HG02642 (cell line): ENCODE results near the gene ARSJ.
A peak's percentile ranks its signal among the peaks of the same experiment; 100 is the strongest.
"Not testable (repeated sequence)": the region's sequence is repeated elsewhere in the genome, so short reads cannot be mapped to it uniquely, and the experiment has no call there.

ENCODE experiments used
- ATAC-seq: cut with Tn5 transposase; IDR thresholded peaks from one replicate; pipeline ENCODE4 v1.9.1; 2021; ENCODE audit warnings: mild to moderate bottlenecking; ENCODE audit not compliant: unreplicated experiment, poor library complexity

Gene ARSJ

DNA sequence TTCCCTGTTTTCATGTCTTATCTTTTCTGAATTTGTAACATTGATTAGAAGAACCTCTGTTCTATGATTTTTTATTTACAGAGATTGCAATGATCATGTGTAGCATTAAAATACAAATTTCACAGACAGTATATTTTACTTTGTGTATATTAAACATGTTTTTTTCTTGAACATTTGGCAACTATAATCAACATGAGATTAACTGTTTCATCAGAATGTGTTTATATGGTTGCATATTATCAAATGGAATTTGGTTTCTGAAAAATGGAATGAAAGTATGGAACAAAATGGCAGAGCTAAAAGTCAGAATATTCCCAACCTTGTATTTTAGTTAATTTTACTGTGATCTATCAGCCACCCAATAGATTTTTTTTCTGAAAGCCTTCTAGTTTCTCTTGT, 19.9 kb downstream of the ARSJ start:
- ATAC-seq, result no peak

DNA sequence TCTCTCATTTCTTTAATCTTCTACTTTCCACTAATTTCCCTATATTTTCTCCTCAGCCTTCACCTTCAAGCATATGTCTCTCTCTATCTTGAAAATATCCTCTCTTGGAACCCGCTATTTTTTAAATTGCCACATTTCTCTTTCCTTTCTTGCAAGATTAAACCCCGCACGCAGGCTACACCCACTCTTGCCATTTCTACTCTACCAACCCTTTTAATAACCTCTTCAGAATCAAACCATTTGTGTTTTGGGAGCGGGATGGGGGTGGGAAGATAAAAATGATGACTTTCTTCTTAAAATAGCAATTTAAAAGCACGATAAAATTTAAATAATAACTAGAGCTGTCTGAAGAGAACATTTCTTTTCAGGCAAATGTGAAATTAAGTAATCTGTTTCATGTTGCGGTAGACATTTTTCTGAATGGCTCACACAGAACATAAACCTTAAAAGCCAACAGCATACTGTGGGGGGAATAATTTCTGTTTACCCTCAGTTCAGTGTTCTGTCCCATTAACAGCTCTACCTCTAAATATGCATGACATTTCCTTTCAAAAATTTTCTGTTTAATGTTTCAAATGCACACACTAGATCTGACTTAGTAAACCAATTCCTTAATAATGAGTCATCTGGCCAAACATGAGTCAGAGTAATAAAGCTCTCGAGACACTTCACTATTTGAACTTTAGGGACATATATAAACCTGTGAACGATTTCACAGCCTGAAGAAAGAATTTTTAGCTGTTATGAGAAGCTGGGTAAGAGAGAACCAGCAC, 20.5 kb downstream of the ARSJ start:
- ATAC-seq, result no peak

GRCh38 chr4:113957956-113958355, 21.5 kb downstream of the ARSJ start:
- ATAC-seq, result no peak

- no peak for ATAC-seq
These were observed 23.5 kb downstream of the ARSJ start for GRCh38 chr4:113955948-113956347.

DNA sequence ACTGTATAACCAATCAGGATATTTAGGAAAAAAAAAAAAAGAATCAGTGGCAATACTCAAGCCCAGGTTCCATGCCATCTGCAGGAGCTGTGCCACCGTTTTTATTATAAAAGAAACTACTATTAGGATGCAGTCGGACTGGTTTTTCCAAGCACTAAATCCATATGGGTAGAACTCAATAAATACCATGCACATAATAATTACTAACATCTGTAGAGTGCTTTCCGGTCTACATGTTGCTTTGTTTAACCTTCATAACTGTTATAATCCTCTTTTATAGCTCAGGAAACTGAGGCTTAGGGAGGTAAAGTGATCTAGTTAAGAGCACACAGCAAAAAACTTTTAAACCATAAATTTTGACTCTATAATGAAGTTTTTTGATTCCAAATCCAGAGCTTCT, 24.0 kb downstream of the ARSJ start:
- no peak for ATAC-seq

GRCh38 chr4:113953888-113954287, 25.6 kb downstream of the ARSJ start:
- ATAC-seq, result no peak

DNA sequence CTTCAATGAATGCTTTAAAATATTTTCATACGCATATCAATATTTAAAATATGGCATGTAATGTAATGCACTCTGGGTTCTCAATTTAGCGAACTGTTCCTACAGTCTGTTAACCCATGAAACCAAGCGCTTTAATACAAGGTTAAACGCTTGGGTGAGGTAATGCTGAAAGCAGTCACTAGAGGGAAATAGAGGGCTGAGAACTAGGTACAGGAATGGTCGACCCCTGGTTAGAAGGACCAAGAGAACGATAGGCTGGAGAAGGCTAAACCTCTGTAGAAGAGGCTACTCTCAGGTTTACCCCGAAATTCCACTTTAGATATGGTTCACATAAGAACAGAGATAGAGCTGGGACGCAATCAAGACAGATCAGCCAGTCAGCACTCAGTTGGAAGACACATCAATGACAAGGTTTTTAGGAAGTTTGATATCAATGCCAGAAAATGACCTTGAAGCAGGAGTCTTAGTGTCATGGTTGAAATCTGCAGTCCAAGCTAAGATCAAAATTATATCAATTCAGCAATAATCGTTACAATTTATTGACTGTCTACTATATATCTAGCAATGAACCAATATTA, 26.9 kb downstream of the ARSJ start:
- peak; percentile 95 for ATAC-seq

- no peak for ATAC-seq
These were observed 28.2 kb downstream of the ARSJ start for GRCh38 chr4:113951263-113951662.

DNA sequence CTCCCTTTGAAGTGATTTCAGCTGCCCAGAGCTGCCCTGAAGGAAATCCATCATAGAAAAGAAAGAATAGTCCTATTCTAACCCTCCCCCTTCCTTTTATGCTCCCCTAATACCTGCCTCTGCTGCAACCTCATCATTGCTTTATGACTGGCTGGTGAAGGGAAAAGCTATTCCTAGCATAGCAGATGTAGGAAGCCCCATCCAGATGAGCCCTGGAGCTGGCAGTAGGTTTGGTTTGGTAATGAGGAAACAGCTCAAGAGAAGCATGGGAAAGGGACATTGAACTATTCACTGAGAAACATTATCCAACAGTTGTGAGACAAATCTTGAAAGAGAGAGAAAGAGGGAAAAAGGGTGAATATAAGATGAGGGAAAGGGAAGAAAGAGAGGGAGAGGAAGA, 29.2 kb downstream of the ARSJ start:
- no peak for ATAC-seq

GRCh38 chr4:113947484-113947883, 32.0 kb downstream of the ARSJ start:
- no peak for ATAC-seq

DNA sequence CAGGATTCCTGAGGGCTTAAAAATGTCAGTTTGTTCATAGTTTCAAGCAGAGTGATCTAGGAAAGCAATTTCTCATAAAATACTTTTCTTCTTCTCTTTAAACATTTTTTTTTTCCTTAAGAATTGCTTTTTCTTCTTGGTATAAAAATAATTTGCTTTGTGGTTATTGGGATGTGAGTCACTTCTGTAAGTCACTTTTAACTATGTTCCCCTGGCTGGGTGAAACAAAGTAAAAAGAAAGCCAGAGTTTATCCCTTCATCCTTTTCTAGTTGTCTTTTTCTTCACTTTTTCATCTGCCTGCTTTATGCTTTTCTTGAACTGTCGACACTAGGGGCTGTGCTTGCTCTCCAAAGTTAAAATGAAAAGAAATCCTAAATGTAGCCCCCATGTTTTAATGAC, 33.5 kb downstream of the ARSJ start:
- no peak for ATAC-seq

- no peak for ATAC-seq
These were observed 35.6 kb downstream of the ARSJ start for GRCh38 chr4:113943863-113944262.

- no peak for ATAC-seq
These were observed 36.4 kb downstream of the ARSJ start for GRCh38 chr4:113943085-113943484.

DNA sequence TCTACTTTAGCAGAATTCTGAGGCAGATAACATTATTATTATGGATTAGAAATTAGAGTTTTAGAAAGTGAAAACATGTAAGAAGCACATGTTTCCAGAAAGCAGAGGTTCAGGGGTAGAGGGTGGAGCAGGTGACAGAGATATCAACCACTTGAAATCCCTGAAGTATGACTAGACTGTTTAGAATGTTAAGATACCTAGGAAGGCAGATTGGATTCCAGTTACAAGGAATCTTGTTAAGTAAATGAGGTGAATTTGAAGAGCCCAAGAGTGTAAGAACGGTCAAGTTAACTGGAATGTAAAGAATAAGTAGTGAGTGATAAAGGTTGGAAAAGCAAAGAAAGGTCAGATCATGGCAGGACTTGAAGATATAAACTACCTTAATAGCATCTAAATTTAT, 37.6 kb downstream of the ARSJ start:
- ATAC-seq, result no peak

DNA sequence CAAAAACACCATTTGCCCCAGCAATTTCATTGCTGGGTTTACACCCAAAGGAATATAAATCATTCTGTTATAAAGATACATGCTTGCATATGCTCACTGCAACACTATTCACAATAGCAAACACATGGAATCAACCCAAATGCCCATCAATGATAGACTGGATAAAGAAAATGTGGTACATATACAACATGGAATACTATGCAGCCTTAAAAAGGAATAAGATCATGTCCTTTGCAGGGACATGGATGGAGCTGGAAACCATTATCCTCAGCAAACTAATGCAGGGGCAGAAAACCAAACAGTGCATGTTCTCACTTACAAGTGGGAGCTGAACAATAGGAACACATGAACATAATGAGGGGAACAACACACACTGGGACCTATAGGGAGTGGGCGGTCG, 39.3 kb downstream of the ARSJ start:
- ATAC-seq, result not testable (repeated sequence)

DNA sequence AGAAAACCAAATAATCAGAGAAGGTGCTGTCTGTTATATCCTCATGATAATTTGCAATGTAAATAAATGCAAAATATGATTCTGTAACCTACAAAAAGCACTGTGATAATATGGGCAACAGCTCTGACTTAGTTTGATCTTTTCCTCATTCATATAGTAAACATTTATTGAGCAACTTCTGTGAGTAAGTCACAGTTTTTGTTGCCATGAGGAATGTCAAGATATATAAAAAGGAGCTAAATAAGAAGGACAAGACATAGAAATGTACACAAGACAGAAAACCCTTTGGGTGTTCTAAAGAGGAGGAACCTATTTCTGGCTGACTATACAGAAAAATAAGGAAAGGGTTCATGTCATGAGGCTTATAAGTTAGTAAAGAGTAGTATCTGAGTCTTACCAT, 44.3 kb downstream of the ARSJ start:
- ATAC-seq, result no peak

DNA sequence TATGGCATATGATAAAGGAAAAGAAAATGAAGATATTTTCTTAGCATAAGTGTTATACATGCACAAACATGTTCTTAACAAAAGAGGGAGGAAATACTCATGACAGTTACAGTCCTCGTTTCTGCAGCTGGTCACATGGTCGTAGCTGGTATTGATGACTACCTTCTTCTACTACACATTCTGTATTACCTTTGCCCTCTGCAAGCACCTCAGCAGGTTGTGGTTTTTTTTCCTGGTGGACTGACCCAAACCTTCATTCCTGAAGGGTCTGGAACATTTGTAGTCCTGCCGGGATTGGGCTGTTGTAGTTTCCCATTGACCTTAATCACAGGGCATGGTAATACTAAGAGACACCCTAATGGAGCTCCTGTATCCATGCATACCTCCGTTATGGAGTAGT, 54.7 kb downstream of the ARSJ start:
- ATAC-seq, result not testable (repeated sequence)

DNA sequence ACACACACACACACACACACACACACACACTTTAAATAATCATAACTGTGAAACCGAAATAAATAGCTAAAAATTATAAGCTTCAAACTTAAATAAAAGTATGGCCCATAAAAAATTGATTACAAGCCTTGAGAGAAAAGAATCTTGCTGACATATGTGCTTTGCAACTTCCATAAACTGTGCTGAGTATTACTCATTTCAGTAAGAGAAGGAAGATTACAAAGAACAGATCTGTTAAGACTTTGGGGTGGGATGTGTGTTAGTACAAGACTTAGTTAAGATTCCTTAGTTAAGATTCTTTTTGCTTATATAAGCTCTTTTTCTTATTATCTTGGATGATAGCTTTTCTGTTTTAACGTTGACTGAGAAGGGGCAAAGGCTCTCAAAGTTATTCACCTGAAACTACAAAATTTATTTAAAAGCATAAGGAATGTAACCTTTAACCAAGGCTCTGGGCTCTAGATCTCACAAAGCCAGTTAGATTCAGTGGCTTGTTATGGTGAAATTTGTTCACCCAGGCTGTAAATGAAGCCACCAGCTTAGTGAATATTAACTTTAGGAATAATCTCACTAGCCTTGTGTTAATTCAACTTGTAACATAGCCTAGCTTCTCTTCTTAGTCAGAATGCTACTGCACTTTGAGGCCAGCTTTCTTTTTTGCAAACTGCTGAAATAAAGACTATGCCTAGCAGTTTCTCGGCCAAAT, 58.2 kb downstream of the ARSJ start:
- ATAC-seq, result no peak

DNA sequence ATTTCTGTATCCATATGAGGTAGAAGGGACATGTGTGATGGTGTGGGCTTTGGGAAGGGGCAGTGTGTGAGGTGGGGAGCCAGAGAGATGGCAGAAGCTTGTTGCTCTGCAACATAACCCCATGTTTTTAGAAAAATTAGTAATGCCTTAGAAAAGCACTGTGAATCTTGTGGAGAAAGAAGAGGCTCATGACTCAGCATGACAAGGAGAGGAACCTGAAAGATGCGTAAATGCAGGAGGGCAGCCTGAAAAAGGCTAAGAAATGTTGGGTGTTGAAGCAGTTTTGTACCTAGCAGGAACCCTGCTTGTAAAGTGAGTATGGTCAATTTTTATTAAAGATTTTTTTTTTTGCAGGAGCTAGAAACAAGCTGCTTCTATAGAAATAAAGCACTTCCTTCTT, 59.8 kb downstream of the ARSJ start:
- ATAC-seq, result no peak

- ATAC-seq, result no peak
These were observed 60.3 kb downstream of the ARSJ start for GRCh38 chr4:113919145-113919544.

- ATAC-seq, result no peak
These were observed 70.6 kb downstream of the ARSJ start for GRCh38 chr4:113908829-113909228.

DNA sequence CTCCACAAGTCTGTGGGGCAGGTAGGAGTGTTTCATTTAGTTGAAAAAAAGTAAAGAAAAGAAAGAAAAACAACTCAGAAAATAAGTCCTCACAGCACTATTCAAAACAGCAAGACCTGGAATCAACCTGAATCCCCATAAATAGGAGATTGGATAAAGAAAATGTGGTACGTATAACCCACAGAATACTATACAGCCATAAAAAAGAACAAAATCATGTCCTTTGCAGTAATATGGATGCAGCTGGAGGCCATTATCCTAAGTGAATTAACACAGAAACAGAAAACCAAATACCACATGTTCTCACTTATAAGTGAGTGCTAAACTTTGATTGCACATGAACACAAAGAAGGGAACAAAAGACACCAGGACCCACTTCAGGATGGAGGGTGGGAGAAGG, 71.9 kb downstream of the ARSJ start:
- no peak for ATAC-seq
